ENCODE results near the gene SLC49A3. TPM values are rescaled to one million over a fixed set of nuclear protein-coding genes. Genes with fewer than 3 reads are reported as not detected.

The SLC49A3 gene
- total and polyA plus RNA-seq, 10 of the 15 experiments (the other 5 are each of a cell fraction or from before 2014, with no cell fraction given), result 0.09 to 0.85 (median 0.18) TPM; not detected in 4

DNA sequence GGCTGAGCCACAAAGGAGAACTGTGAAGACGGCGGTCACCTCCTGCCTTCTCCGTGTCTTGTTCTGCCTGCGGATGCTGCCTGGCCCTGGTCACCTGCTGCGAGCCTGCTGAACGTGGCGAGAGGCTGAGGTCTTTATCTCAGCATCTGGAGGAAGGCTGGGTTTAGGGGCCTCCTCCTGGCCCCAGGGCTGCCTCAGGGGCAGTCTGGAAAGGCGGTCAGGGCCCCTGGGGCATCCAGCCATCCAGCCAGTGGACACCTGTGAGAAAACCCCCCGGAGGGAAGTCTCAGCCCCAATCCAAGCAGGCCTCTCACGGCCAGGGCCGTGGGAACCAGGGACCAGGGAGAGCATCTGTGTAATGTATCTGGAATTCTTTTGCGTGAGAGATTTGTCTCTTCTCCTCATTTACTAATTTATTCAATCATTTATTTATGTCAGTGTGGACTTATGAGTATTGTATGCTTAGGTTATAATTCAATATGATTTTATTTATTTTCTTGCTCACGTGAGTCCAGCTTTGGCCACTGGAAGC, 52.3 kb downstream of the SLC49A3 start (continued):
- TF ChIP-seq, protein P1, sequence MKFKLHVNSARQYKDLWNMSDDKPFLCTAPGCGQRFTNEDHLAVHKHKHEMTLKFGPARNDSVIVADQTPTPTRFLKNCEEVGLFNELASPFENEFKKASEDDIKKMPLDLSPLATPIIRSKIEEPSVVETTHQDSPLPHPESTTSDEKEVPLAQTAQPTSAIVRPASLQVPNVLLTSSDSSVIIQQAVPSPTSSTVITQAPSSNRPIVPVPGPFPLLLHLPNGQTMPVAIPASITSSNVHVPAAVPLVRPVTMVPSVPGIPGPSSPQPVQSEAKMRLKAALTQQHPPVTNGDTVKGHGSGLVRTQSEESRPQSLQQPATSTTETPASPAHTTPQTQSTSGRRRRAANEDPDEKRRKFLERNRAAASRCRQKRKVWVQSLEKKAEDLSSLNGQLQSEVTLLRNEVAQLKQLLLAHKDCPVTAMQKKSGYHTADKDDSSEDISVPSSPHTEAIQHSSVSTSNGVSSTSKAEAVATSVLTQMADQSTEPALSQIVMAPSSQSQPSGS (IDR thresholded peaks at IDR 0.05; ENCODE audit: low read length), result no peak
- TF ChIP-seq CHD2 (IDR thresholded peaks at IDR 0.05; ENCODE audit: borderline replicate concordance, low read depth, low read length), result no peak
- TF ChIP-seq TBL1XR1 (IDR thresholded peaks at IDR 0.05; ENCODE audit: low read depth, low read length), result no peak
- no peak for TF ChIP-seq CEBPB (IDR thresholded peaks at IDR 0.05; ENCODE audit: borderline replicate concordance in 1 of 2, low read depth in 2 of 2, low read length in 2 of 2)
- TF ChIP-seq FOXM1 (IDR thresholded peaks at IDR 0.05; ENCODE audit: low read depth, low read length), result no peak
- TF ChIP-seq ZNF274 (IDR thresholded peaks at IDR 0.05; ENCODE audit: insufficient read depth, insufficient read length), result no peak
- no peak for TF ChIP-seq MTA2 (IDR thresholded peaks at IDR 0.05; ENCODE audit: low read depth)
- TF ChIP-seq NRF1 (conservative IDR thresholded peaks at IDR 0.05; ENCODE audit: low read depth, low read length), result no peak

DNA sequence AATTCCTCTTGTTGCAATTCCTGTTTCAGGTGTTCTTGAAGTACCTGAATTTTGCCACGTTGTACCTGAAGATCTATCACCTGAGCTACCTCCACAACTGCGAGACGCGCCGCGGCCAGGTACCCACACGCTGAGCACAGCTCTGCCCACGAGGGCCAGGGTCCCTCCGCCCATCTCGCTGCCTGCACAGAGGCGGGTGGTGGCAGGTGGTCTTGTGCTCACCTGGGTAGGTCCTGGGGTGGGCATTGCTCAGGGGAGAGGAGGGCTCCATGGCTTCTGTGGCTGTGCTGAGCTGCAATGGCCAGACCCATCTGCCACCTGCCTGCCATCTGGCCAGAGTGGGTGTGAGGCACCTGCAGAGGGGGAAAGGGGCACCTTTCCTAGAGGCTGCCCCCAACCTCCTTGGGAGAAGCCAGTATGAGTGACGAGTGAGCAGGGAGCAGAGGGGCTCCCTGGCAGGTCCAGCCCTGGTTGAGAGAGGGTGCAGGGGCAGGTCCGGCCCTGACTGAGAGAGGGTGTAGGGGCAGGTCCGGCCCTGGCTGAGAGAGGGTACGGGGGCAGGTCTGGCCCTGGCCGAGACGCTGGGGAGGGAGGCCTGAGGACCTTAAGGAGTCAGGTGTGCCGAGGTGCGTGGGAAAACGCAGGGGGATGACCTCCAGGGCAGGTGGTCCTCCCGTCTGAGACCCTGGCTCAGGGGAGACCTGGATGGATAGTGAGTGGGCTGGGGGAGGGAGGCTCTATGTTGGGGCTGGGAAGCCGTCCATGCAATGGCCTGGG, 52.9 kb downstream of the SLC49A3 start:
- SMC1A ChIA-PET (ENCODE audit: uncharacterized antibody, unreplicated experiment), result no interaction called here
- no peak overlapping the region for H3K4me2 ChIP-seq (ENCODE audit: control insufficient read depth, insufficient read depth)
- no peaks in the 10 kb centered on the region for H3K79me2 ChIP-seq (ENCODE audit: control insufficient read depth, insufficient read depth, low read length)
- H3K4me3 ChIP-seq, result no peak overlapping the region
- DNase-seq (ENCODE audit: low read depth, low spot score) (no peak), ATAC-seq (no peak), FAIRE-seq (no peak)
- no peaks in the 10 kb centered on the region for H3K4me1 ChIP-seq (ENCODE audit: control insufficient read depth, insufficient read depth, low read length)
- POLR2A ChIA-PET, result no interaction called here
- intact Hi-C loops (cut with micrococcal nuclease; ENCODE audit: unreplicated experiment) (no loop called here), in situ Hi-C loops (cut with MboI) (no loop called here)
- peaks cover 3% of the 10 kb centered on the region; the same call in 2 of the 3 replicates for H3K9me3 ChIP-seq (replicated peaks; ENCODE audit: control insufficient read depth, insufficient read depth, low read length)
- H3K27me3 ChIP-seq (replicated peaks in 1 of 2; ENCODE audit: control insufficient read depth in 2 of 2, insufficient read depth in 2 of 2, low read length in 1 of 2), result no peaks in the 10 kb centered on the region
- WGBS (ENCODE audit: insufficient coverage, insufficient replicate concordance, low lambda C conversion rate, missing lambda C conversion rate), result 41% methylated on average over 22 of the region's 22 CpGs
- H4K20me1 ChIP-seq (ENCODE audit: control insufficient read depth, insufficient read depth), result no peaks in the 10 kb centered on the region
- RAD21 ChIA-PET (ENCODE audit: unreplicated experiment), result no interaction called here
- H3K36me3 ChIP-seq (ENCODE audit: control insufficient read depth in 2 of 2, insufficient read depth in 2 of 2, low read length in 1 of 2), result no peaks in the 10 kb centered on the region
- CTCF ChIA-PET, result no interaction called here
- no TSS peak for BruUV-seq (replicated peaks)
- no peak overlapping the region for H3K9ac ChIP-seq (ENCODE audit: control insufficient read depth, insufficient read depth, low read length)
- H2AFZ ChIP-seq (ENCODE audit: control insufficient read depth, low read depth, low read length), result no peak overlapping the region
- H3K27ac ChIP-seq (ENCODE audit: control insufficient read depth, insufficient read depth), result no peak overlapping the region
- no peak for TF ChIP-seq KAT2A (conservative IDR thresholded peaks at IDR 0.05; ENCODE audit: control insufficient read depth, low read depth, low read length)
- no peak for TF ChIP-seq CHD4 (IDR thresholded peaks at IDR 0.05)
- TF ChIP-seq RCOR1 (conservative IDR thresholded peaks at IDR 0.05; ENCODE audit: low read depth, low read length), result no peak
- no peak for TF ChIP-seq ZNF24 (IDR thresholded peaks at IDR 0.05)
- no peak for TF ChIP-seq LARP7 (IDR thresholded peaks at IDR 0.05)
- no peak for TF ChIP-seq JUNB (IDR thresholded peaks at IDR 0.05)
- no peak for TF ChIP-seq BACH1 (IDR thresholded peaks at IDR 0.05; ENCODE audit: borderline replicate concordance)
- TF ChIP-seq NFYB (IDR thresholded peaks at IDR 0.05; ENCODE audit: insufficient read depth, low read depth, low read length), result no peak
- no peak for TF ChIP-seq CHD1 (IDR thresholded peaks at IDR 0.05; ENCODE audit: low read depth, low read length)
- TF ChIP-seq MYC (IDR thresholded peaks at IDR 0.05; ENCODE audit: insufficient read depth, insufficient read length, insufficient replicate concordance, low read length, severe bottlenecking), result no peak
- TF ChIP-seq SRF (IDR thresholded peaks at IDR 0.05; ENCODE audit: low read depth in 2 of 2, low read length in 2 of 2), result no peak
- TF ChIP-seq, protein P2, sequence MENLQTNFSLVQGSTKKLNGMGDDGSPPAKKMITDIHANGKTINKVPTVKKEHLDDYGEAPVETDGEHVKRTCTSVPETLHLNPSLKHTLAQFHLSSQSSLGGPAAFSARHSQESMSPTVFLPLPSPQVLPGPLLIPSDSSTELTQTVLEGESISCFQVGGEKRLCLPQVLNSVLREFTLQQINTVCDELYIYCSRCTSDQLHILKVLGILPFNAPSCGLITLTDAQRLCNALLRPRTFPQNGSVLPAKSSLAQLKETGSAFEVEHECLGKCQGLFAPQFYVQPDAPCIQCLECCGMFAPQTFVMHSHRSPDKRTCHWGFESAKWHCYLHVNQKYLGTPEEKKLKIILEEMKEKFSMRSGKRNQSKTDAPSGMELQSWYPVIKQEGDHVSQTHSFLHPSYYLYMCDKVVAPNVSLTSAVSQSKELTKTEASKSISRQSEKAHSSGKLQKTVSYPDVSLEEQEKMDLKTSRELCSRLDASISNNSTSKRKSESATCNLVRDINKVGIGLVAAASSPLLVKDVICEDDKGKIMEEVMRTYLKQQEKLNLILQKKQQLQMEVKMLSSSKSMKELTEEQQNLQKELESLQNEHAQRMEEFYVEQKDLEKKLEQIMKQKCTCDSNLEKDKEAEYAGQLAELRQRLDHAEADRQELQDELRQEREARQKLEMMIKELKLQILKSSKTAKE (IDR thresholded peaks at IDR 0.05; ENCODE audit: low read depth, poor library complexity, severe bottlenecking), result no peak
- TF ChIP-seq PAX5 (IDR thresholded peaks at IDR 0.05; ENCODE audit: borderline replicate concordance, low read depth, low read length), result no peak
- no peak for TF ChIP-seq NBN (IDR thresholded peaks at IDR 0.05)

All from GM12878 (cell line).